ENCODE data around the gene ADAMTSL3.

- TF ChIP-seq, protein P1, sequence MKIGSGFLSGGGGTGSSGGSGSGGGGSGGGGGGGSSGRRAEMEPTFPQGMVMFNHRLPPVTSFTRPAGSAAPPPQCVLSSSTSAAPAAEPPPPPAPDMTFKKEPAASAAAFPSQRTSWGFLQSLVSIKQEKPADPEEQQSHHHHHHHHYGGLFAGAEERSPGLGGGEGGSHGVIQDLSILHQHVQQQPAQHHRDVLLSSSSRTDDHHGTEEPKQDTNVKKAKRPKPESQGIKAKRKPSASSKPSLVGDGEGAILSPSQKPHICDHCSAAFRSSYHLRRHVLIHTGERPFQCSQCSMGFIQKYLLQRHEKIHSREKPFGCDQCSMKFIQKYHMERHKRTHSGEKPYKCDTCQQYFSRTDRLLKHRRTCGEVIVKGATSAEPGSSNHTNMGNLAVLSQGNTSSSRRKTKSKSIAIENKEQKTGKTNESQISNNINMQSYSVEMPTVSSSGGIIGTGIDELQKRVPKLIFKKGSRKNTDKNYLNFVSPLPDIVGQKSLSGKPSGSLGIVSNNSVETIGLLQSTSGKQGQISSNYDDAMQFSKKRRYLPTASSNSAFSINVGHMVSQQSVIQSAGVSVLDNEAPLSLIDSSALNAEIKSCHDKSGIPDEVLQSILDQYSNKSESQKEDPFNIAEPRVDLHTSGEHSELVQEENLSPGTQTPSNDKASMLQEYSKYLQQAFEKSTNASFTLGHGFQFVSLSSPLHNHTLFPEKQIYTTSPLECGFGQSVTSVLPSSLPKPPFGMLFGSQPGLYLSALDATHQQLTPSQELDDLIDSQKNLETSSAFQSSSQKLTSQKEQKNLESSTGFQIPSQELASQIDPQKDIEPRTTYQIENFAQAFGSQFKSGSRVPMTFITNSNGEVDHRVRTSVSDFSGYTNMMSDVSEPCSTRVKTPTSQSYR (CRISPR knock-in tag; IDR thresholded peaks at IDR 0.05) = no peak
- TF ChIP-seq NR3C1 (CRISPR knock-in tag; conservative IDR thresholded peaks at IDR 0.05; ENCODE audit: low read depth) = no peak
- TF ChIP-seq ZBTB43 (CRISPR knock-in tag; IDR thresholded peaks at IDR 0.05) = no peak
- no peak for TF ChIP-seq E2F1 (CRISPR knock-in tag; IDR thresholded peaks at IDR 0.05)
- TF ChIP-seq JUN (CRISPR knock-in tag; IDR thresholded peaks at IDR 0.05) = no peak
- TF ChIP-seq RELA (CRISPR knock-in tag; IDR thresholded peaks at IDR 0.05; ENCODE audit: borderline replicate concordance) = no peak
- TF ChIP-seq ZSCAN18 (CRISPR knock-in tag; IDR thresholded peaks at IDR 0.05) = no peak
- TF ChIP-seq SP1 (CRISPR knock-in tag; conservative IDR thresholded peaks at IDR 0.05) = no peak; the same call in 1 of the 2 replicates
- no peak for TF ChIP-seq CTCF (IDR thresholded peaks at IDR 0.05)
Observed at GRCh38 chr15:83654379-83655236, 685 bp downstream of the ADAMTSL3 start.
